Kidney (tissue), 14 donors: ENCODE results near the gene SRPK2. TPM values are rescaled to one million over a fixed set of nuclear protein-coding genes. Genes with fewer than 3 reads are reported as not detected.

Experiments
- DNase-seq, 5 donors: peaks; one replicate each; pipeline ENCODE4 v3.0.0-alpha.2; 2013 to 2020
- FAIRE-seq: peaks from 2 replicates; lab custom pipeline; 2012; peaks lifted over from hg19 to GRCh38; lab: Jason Lieb, UNC
- H3K27ac ChIP-seq, 2 donors: one replicate each; pipeline ENCODE4 v1.7.0; 2013; ENCODE audit warnings: low read depth in 2 of 2, low read length in 2 of 2, inconsistent platforms in 1 of 2
- H3K27me3 ChIP-seq: one replicate; pipeline ENCODE4 v1.7.1; 2013; ENCODE audit warnings: low read length, inconsistent platforms; ENCODE audit not compliant: control insufficient read depth, insufficient read depth
- H3K36me3 ChIP-seq, 3 donors: one replicate each; pipeline versions ENCODE4 v1.7.0 to v1.7.1; 2013; ENCODE audit warnings: low read length in 3 of 3, control low read depth in 1 of 3, inconsistent platforms in 1 of 3; ENCODE audit not compliant: insufficient read depth in 3 of 3, control insufficient read depth in 2 of 3
- H3K4me1 ChIP-seq, 3 donors: one replicate each; pipeline versions ENCODE4 v1.7.0 to v1.7.1; 2013; ENCODE audit warnings: low read length in 3 of 3, inconsistent platforms in 1 of 3, low read depth in 1 of 3; ENCODE audit not compliant: control insufficient read depth in 2 of 3, insufficient read depth in 2 of 3
- H3K4me3 ChIP-seq, 3 donors: one replicate each; pipeline versions ENCODE4 v1.7.0 to v1.8.1; 2013; ENCODE audit warnings: low read length in 3 of 3, control low read depth in 1 of 3, inconsistent platforms in 1 of 3
- H3K9ac ChIP-seq, 3 donors: one replicate each; pipeline versions ENCODE4 v1.7.0 to v1.7.1; 2013; ENCODE audit warnings: low read length in 3 of 3, control low read depth in 1 of 3, inconsistent platforms in 1 of 3
- H3K9me3 ChIP-seq, 3 donors: one replicate each; pipeline versions ENCODE4 v1.7.0 to v1.7.1; 2013; ENCODE audit warnings: low read length in 3 of 3, control low read depth in 1 of 3, inconsistent platforms in 1 of 3; ENCODE audit not compliant: control insufficient read depth in 2 of 3, insufficient read depth in 1 of 3
- CTCF ChIP-seq: IDR thresholded peaks from 3 replicates; pipeline ENCODE4 v1.5.1; 2012; ENCODE audit warnings: mild to moderate bottlenecking, moderate library complexity, borderline replicate concordance; ENCODE audit not compliant: insufficient read depth; ENCODE audit errors: extremely low read depth
- intact Hi-C: fragments of 100-400 bp; cut with DNase I; formaldehyde crosslinking; loops from one replicate; pipeline ENCODE4 v1.11.1; 2022
- polyA plus RNA-seq: library from polyadenylated mRNA; stranded (reverse); fragments of 350-450 nt; fragmentation: Illumina TruSeq; extraction: RNeasy Lipid Tissue Mini Kit (QIAGEN cat#74804); gene quantifications from one replicate; pipeline ENCODE4 v1.2.3, GENCODE V29; 2014; ENCODE audit warnings: low read depth, low replicate concordance; ENCODE audit not compliant: insufficient read depth
- total RNA-seq: library from RNA; stranded (reverse); fragmentation: NEBNext Ultra II Directional; extraction: Animal tissue kit (Norgen Biotek cat#: 25700); gene quantifications from one replicate; pipeline ENCODE4 v1.2.1, GENCODE V29; 2021
- donor health status: control.
- donor health status: control.
- donor health status: control.
- donor health status: control.
- donor health status: control.
- donor health status: DM: yes; HTN: yes; CAD: no.
- donor health status: Normal renal cell carcinoma (clear cell type).

Gene SRPK2
- total and polyA plus RNA-seq, 2 donors from 2014 or later: 9.9 to 43.1 TPM

GRCh38 chr7:105396566-105396965 lies 7.8 kb upstream of the SRPK2 start:
- Histone ChIP-seq H3K36me3 (no peaks in the 10 kb centered on the region), H3K4me1 (no peaks in the 10 kb centered on the region), H3K4me3 (no peak overlapping the region), H3K9ac (no peak overlapping the region), H3K27me3 (no peaks in the 10 kb centered on the region), H3K9me3 (no peaks in the 10 kb centered on the region), H3K27ac (no peak overlapping the region)
- intact Hi-C loops: no loop called here
- no peak for TF ChIP-seq CTCF
- DNase-seq (no peak), FAIRE-seq (no peak)

DNA sequence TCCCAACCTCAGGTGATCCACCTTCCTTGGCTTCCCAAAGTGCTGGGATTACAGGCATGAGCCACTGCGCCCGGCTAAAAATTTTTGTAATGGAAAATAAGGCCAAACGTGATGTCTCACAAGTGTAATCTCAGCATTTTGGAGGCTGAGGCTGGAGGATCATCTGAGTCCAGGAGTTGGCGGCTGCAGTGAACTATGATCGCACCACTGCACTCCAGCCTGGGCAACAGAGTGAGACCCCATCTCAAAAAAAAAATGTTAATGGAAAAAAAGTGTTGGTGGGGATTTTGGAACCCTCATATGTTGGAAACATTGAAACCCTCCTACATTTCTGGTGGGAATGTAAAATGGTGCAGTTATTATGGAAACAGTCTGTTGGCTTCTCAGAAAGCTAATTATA lies 2.7 kb upstream of the SRPK2 start:
- no peak for FAIRE-seq
- Histone ChIP-seq H3K4me3 (no peak overlapping the region), H3K27me3 (no peaks in the 10 kb centered on the region), H3K4me1 (peaks cover 0 to 7% (median 0%) of the 10 kb centered on the region in 3 donors), H3K9me3 (no peaks in the 10 kb centered on the region), H3K36me3 (no peaks in the 10 kb centered on the region), H3K9ac (no peak overlapping the region), H3K27ac (no peak overlapping the region)
- no peak for DNase-seq
- intact Hi-C loops: no loop called here
- TF ChIP-seq CTCF: no peak

GRCh38 chr7:105389889-105390288 lies 1.2 kb upstream of the SRPK2 start:
- H3K27me3 ChIP-seq: no peaks in the 10 kb centered on the region
- intact Hi-C loops: no loop called here
- FAIRE-seq (no peak), DNase-seq (no peak)
- H3K36me3 ChIP-seq: no peaks in the 10 kb centered on the region
- no peak overlapping the region for H3K27ac ChIP-seq
- no peak overlapping the region for H3K9ac ChIP-seq
- H3K4me1 ChIP-seq: peaks cover 0 to 7% (median 0%) of the 10 kb centered on the region in 3 donors
- no peaks in the 10 kb centered on the region for H3K9me3 ChIP-seq
- no peak for TF ChIP-seq CTCF
- H3K4me3 ChIP-seq: no peak overlapping the region

DNA sequence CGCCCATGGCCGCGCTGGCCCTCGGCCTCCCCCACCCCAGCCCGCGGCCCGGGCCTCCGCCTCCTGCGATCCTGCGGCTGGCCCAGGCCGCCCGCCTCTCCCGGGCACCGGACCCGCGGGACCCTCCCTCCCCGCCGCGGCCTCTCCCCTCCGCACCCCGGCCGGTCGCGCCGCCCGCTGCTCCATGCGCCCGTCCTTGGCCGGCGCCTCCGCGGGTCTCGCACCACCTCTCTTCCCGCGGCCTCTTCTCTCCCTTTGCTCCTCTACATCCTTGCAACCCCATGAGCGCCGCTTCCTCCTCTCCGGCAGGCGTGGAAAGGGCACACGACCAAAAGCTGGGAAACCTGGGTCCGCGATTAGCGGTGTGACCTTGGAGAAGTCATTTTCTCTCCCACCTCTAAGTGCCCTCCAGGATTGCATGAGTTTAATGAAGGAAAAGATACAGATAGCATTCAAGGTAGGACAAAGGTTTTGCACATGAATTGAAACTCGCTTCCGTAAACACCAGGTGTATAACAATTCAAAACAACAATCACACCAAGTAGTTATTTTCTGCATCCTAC lies 448 bp upstream of the SRPK2 start:
- FAIRE-seq: no peak
- intact Hi-C loops: no loop called here
- H3K9ac ChIP-seq: no peak overlapping the region

More for the DNA sequence above, 448 bp upstream of the SRPK2 start:
- Histone ChIP-seq H3K27ac (no peak overlapping the region), H3K4me1 (peaks cover 0 to 7% (median 0%) of the 10 kb centered on the region in 3 donors), H3K9me3 (no peaks in the 10 kb centered on the region), H3K36me3 (no peaks in the 10 kb centered on the region), H3K27me3 (no peaks in the 10 kb centered on the region), H3K4me3 (peak overlapping the region; percentile 32 to 66 (median 60))
- DNase-seq: peak; percentile 67 to 83 (median 79)
- TF ChIP-seq CTCF: no peak
